ENCODE results near the gene COQ8A. TPM values are rescaled to one million over a fixed set of nuclear protein-coding genes. Genes with fewer than 3 reads are reported as not detected.

COQ8A gene
- total and polyA plus RNA-seq, 2 experiments from 2014 or later, result 8.3 to 8.7 TPM

DNA sequence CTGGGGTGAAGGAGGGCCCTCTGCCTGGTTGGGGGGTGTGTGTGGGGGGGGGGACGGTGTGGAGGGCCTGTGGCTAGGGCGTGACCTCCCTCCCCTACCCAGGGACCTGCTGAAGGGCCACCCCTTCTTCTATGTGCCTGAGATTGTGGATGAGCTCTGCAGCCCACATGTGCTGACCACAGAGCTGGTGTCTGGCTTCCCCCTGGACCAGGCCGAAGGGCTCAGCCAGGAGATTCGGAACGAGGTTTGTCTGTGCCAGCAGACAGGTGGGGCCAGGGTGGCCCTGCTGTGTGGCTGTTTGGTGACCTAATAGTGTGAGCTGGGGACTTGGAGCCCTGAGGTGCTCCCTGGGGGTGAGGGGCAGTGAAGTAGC, 43.9 kb downstream of the COQ8A start:
- no peak overlapping the region for H2AFZ ChIP-seq
- WGBS, 2 experiments (ENCODE audit: low coverage in 1 of 2, low lambda C conversion rate in 2 of 2, missing lambda C conversion rate in 2 of 2), result 71 to 74% methylated on average over 5 of the region's 5 CpGs

GRCh38 chr1:226984521-226985238, 44.6 kb downstream of the COQ8A start:
- H4K20me1 ChIP-seq (ENCODE audit: insufficient read depth), result no peaks in the 10 kb centered on the region
- TF ChIP-seq EZH2 (IDR thresholded peaks at IDR 0.05; ENCODE audit: insufficient read depth, poor library complexity, severe bottlenecking) (no peak), EZH2phosphoT487 (IDR thresholded peaks at IDR 0.05; ENCODE audit: insufficient read depth, low read depth) (no peak)
- no peaks in the 10 kb centered on the region for H3K9me2 ChIP-seq (ENCODE audit: insufficient read depth)
- H3K9ac ChIP-seq, result no peak overlapping the region
- DNase-seq, result no peak
- no peaks in the 10 kb centered on the region for H3K79me2 ChIP-seq (ENCODE audit: insufficient read depth)
- H3K36me3 ChIP-seq (ENCODE audit: low read depth), result no peaks in the 10 kb centered on the region
- no peak overlapping the region for H3K4me2 ChIP-seq (ENCODE audit: unreplicated experiment)
- H3K4me1 ChIP-seq (ENCODE audit: insufficient read depth), result no peaks in the 10 kb centered on the region
- in situ Hi-C loops (cut with MboI), result no loop called here
- no peak overlapping the region for H2AFZ ChIP-seq
- no peak overlapping the region for H3K27ac ChIP-seq
- WGBS, 2 experiments (ENCODE audit: low coverage in 1 of 2, low lambda C conversion rate in 2 of 2, missing lambda C conversion rate in 2 of 2), result 62 to 69% methylated on average over 18 of the region's 18 CpGs
- no peaks in the 10 kb centered on the region for H3K27me3 ChIP-seq (replicated peaks; ENCODE audit: insufficient read depth)
- H3F3A ChIP-seq (ENCODE audit: insufficient read depth), result no peaks in the 10 kb centered on the region
- H3K4me3 ChIP-seq, result no peak overlapping the region
- no peaks in the 10 kb centered on the region for H3K9me3 ChIP-seq (ENCODE audit: low read depth)

More for the DNA sequence above, 43.9 kb downstream of the COQ8A start:
- Histone ChIP-seq H3K4me3 (no peak overlapping the region), H3K27me3 (replicated peaks; ENCODE audit: insufficient read depth) (no peaks in the 10 kb centered on the region), H3K4me1 (ENCODE audit: insufficient read depth) (no peaks in the 10 kb centered on the region), H3K36me3 (ENCODE audit: low read depth) (no peaks in the 10 kb centered on the region), H3K9me3 (ENCODE audit: low read depth) (no peaks in the 10 kb centered on the region), H3K27ac (no peak overlapping the region), H3K79me2 (ENCODE audit: insufficient read depth) (no peaks in the 10 kb centered on the region), H3F3A (ENCODE audit: insufficient read depth) (no peaks in the 10 kb centered on the region), H3K9me2 (ENCODE audit: insufficient read depth) (no peaks in the 10 kb centered on the region), H3K4me2 (ENCODE audit: unreplicated experiment) (no peak overlapping the region), H3K9ac (no peak overlapping the region), H4K20me1 (ENCODE audit: insufficient read depth) (no peaks in the 10 kb centered on the region)
- in situ Hi-C loops (cut with MboI), result no loop called here
- DNase-seq, result no peak
- TF ChIP-seq EZH2 (IDR thresholded peaks at IDR 0.05; ENCODE audit: insufficient read depth, poor library complexity, severe bottlenecking), result no peak
- no peak for TF ChIP-seq EZH2phosphoT487 (IDR thresholded peaks at IDR 0.05; ENCODE audit: insufficient read depth, low read depth)

GRCh38 chr1:226985239-226985838, 45.2 kb downstream of the COQ8A start:
- Histone ChIP-seq H3K9ac (no peak overlapping the region), H4K20me1 (ENCODE audit: insufficient read depth) (no peaks in the 10 kb centered on the region), H3K27ac (no peak overlapping the region), H3K4me2 (ENCODE audit: unreplicated experiment) (no peak overlapping the region), H3K27me3 (replicated peaks; ENCODE audit: insufficient read depth) (no peaks in the 10 kb centered on the region), H3K79me2 (ENCODE audit: insufficient read depth) (no peaks in the 10 kb centered on the region), H3K4me3 (no peak overlapping the region), H3K9me3 (ENCODE audit: low read depth) (no peaks in the 10 kb centered on the region), H3F3A (ENCODE audit: insufficient read depth) (no peaks in the 10 kb centered on the region), H3K9me2 (ENCODE audit: insufficient read depth) (no peaks in the 10 kb centered on the region), H3K36me3 (ENCODE audit: low read depth) (no peaks in the 10 kb centered on the region), H2AFZ (no peak overlapping the region), H3K4me1 (ENCODE audit: insufficient read depth) (no peaks in the 10 kb centered on the region)
- no peak for DNase-seq
- in situ Hi-C loops (cut with MboI), result no loop called here
- 86 to 88% methylated on average over 15 to 20 of the region's 20 CpGs for WGBS, 2 experiments (ENCODE audit: low coverage in 1 of 2, low lambda C conversion rate in 2 of 2, missing lambda C conversion rate in 2 of 2)
- TF ChIP-seq EZH2 (IDR thresholded peaks at IDR 0.05; ENCODE audit: insufficient read depth, poor library complexity, severe bottlenecking) (no peak), EZH2phosphoT487 (IDR thresholded peaks at IDR 0.05; ENCODE audit: insufficient read depth, low read depth) (no peak)

DNA sequence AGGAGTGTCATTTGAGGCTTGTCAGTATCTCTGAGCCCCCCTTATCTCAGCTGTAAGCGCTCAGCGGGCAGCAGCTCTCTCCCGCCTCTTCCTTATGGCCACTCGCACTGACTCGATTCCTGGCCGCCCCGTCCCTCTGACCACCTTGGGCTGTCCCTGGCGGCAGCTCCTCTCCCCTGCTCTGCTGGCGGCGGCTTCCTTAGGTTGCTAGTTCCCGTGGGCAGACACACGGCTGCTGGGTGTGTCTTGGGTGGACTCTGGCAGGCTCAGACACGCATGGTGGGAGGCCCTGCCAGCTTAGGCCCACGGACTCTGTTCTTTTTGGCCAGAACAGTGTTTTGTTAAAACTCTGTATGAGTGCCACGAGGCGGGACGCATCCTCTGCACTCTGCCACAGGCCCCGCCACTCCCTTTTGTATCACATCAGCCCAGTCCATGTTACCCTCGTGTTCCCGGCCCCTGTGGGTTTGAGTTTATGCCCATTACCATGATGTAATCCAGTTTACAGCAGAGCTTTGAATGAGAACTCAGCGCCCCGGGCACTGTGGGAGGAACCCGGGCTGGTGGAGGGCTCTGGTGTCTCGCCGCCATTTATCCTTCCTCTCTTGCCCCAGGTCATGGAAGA, 45.9 kb downstream of the COQ8A start:
- H3F3A ChIP-seq (ENCODE audit: insufficient read depth), result no peaks in the 10 kb centered on the region
- H3K9ac ChIP-seq, result no peak overlapping the region
- no peak overlapping the region for H3K27ac ChIP-seq
- H3K79me2 ChIP-seq (ENCODE audit: insufficient read depth), result no peaks in the 10 kb centered on the region
- no peaks in the 10 kb centered on the region for H3K4me1 ChIP-seq (ENCODE audit: insufficient read depth)
- WGBS, 2 experiments (ENCODE audit: low coverage in 1 of 2, low lambda C conversion rate in 2 of 2, missing lambda C conversion rate in 2 of 2), result 79 to 81% methylated on average over 21 to 25 of the region's 25 CpGs
- H4K20me1 ChIP-seq (ENCODE audit: insufficient read depth), result no peaks in the 10 kb centered on the region
- no peak overlapping the region for H3K4me2 ChIP-seq (ENCODE audit: unreplicated experiment)
- H3K4me3 ChIP-seq, result no peak overlapping the region
- H3K9me2 ChIP-seq (ENCODE audit: insufficient read depth), result no peaks in the 10 kb centered on the region
- in situ Hi-C loops (cut with MboI), result no loop called here
- no peaks in the 10 kb centered on the region for H3K9me3 ChIP-seq (ENCODE audit: low read depth)
- H3K36me3 ChIP-seq (ENCODE audit: low read depth), result no peaks in the 10 kb centered on the region
- DNase-seq, result no peak
- no peak for TF ChIP-seq EZH2phosphoT487 (IDR thresholded peaks at IDR 0.05; ENCODE audit: insufficient read depth, low read depth)
- TF ChIP-seq EZH2 (IDR thresholded peaks at IDR 0.05; ENCODE audit: insufficient read depth, poor library complexity, severe bottlenecking), result no peak
- H2AFZ ChIP-seq, result no peak overlapping the region
- no peaks in the 10 kb centered on the region for H3K27me3 ChIP-seq (replicated peaks; ENCODE audit: insufficient read depth)
